CD14-positive monocyte (primary cell): ENCODE data around the gene SHQ1. TPM values are rescaled to one million over a fixed set of nuclear protein-coding genes. Genes with fewer than 3 reads are reported as not detected.

Source experiments
- DNase-seq, 3 donors: peaks; one replicate each; pipeline ENCODE4 v3.0.0-alpha.2; 2011 to 2022
- H2AFZ ChIP-seq: 2 replicates; pipeline ENCODE4 v1.6.0; 2012; ENCODE audit warnings: mild to moderate bottlenecking, low read depth, low read length, inconsistent platforms; ENCODE audit not compliant: insufficient read depth, poor library complexity, severe bottlenecking
- H3K27ac ChIP-seq, 2 donors: 1 replicate in 1 of 2; 2 replicates in 1 of 2; pipeline ENCODE4 v1.5.1; 2012 to 2013; ENCODE audit warnings: low read length in 2 of 2, control low read depth in 1 of 2, inconsistent platforms in 1 of 2, low read depth in 1 of 2, mild to moderate bottlenecking in 1 of 2
- H3K27me3 ChIP-seq, 2 donors: one replicate each; pipeline versions ENCODE4 v1.6.0 to v1.6.1; 2011 to 2013; ENCODE audit warnings: low read length in 2 of 2; ENCODE audit not compliant: control insufficient read depth in 2 of 2, insufficient read depth in 2 of 2
- H3K36me3 ChIP-seq, 2 donors: replicated peaks in 1 of 2; 1 replicate in 1 of 2; 2 replicates in 1 of 2; pipeline versions ENCODE4 v1.5.1 to v1.6.1; 2012 to 2013; ENCODE audit warnings: low read length in 2 of 2, control low read depth in 1 of 2, inconsistent platforms in 1 of 2, mild to moderate bottlenecking in 1 of 2; ENCODE audit not compliant: insufficient read depth in 2 of 2, control insufficient read depth in 1 of 2
- H3K4me1 ChIP-seq, 2 donors: 1 replicate in 1 of 2; 2 replicates in 1 of 2; pipeline versions ENCODE4 v1.5.1 to v1.6.1; 2012 to 2013; ENCODE audit warnings: low read length in 2 of 2, control low read depth in 1 of 2, inconsistent platforms in 1 of 2, mild to moderate bottlenecking in 1 of 2, moderate library complexity in 1 of 2; ENCODE audit not compliant: insufficient read depth in 2 of 2, control insufficient read depth in 1 of 2
- H3K4me2 ChIP-seq: replicated peaks from 2 replicates; pipeline ENCODE3; 2012; ENCODE audit warnings: low read length, moderate library complexity, mild to moderate bottlenecking; ENCODE audit not compliant: poor library complexity, severe bottlenecking; ENCODE audit errors: extremely low read depth
- H3K4me3 ChIP-seq, 3 experiments: fragments of 200-600 bp in 1 of 3; sonication (generic) in 1 of 3; replicated peaks in 1 of 3; 1 replicate in 2 of 3; 2 replicates in 1 of 3; pipeline ENCODE4 v1.5.1; 2011 to 2013; ENCODE audit warnings: low read length in 3 of 3, mild to moderate bottlenecking in 3 of 3, control low read depth in 2 of 3, low read depth in 2 of 3, inconsistent platforms in 1 of 3, moderate library complexity in 1 of 3
- H3K79me2 ChIP-seq: 2 replicates; pipeline ENCODE4 v1.6.0; 2012; ENCODE audit warnings: mild to moderate bottlenecking, control low read depth, inconsistent platforms, low read length, moderate library complexity; ENCODE audit not compliant: insufficient read depth
- H3K9ac ChIP-seq: 2 replicates; pipeline ENCODE4 v1.6.0; 2017; ENCODE audit warnings: low read length, mild to moderate bottlenecking; ENCODE audit not compliant: insufficient read depth, poor library complexity, severe bottlenecking
- H3K9me3 ChIP-seq, 2 donors: replicated peaks in 1 of 2; 1 replicate in 1 of 2; 2 replicates in 1 of 2; pipeline versions ENCODE4 v1.5.1 to v1.6.1; 2012 to 2013; ENCODE audit warnings: low read length in 2 of 2, control low read depth in 1 of 2; ENCODE audit not compliant: control insufficient read depth in 1 of 2, insufficient read depth in 1 of 2
- H4K20me1 ChIP-seq: 2 replicates; pipeline ENCODE4 v1.6.0; 2012; ENCODE audit warnings: mild to moderate bottlenecking, low read length, control low read depth, moderate library complexity; ENCODE audit not compliant: insufficient read depth
- H3K27ac Mint-ChIP-seq, 7 donors: one replicate each; pipeline ENCODE4 v1.8.0; 2020; ENCODE audit warnings: mild to moderate bottlenecking in 7 of 7, mixed read lengths in 7 of 7, moderate library complexity in 6 of 7, inconsistent platforms in 2 of 7
- H3K27me3 Mint-ChIP-seq, 3 donors: one replicate each; pipeline ENCODE4 v1.8.0; 2021 to 2022; ENCODE audit warnings: low read depth in 3 of 3, mild to moderate bottlenecking in 3 of 3, mixed read lengths in 3 of 3, moderate library complexity in 3 of 3, inconsistent platforms in 1 of 3
- H3K36me3 Mint-ChIP-seq, 2 donors: one replicate each; pipeline ENCODE4 v1.8.0; 2020; ENCODE audit warnings: mixed read lengths in 2 of 2, inconsistent platforms in 1 of 2, mild to moderate bottlenecking in 1 of 2
- H3K4me1 Mint-ChIP-seq: one replicate; pipeline ENCODE4 v1.8.0; 2020; ENCODE audit warnings: mild to moderate bottlenecking, mixed read lengths
- H3K4me3 Mint-ChIP-seq, 2 donors: one replicate each; pipeline ENCODE4 v1.8.0; 2020; ENCODE audit warnings: mild to moderate bottlenecking in 2 of 2, mixed read lengths in 2 of 2, moderate library complexity in 1 of 2
- H3K9me3 Mint-ChIP-seq, 7 donors: one replicate each; pipeline ENCODE4 v1.8.0; 2020 to 2022; ENCODE audit warnings: mixed read lengths in 7 of 7, mild to moderate bottlenecking in 6 of 7, moderate library complexity in 6 of 7, inconsistent platforms in 2 of 7
- WGBS: methylation state at CpG from one replicate; pipeline ENCODE4 v1.1.5; 2013; ENCODE audit warnings: missing lambda C conversion rate; ENCODE audit not compliant: insufficient coverage; 5-methylcytosine and 5-hydroxymethylcytosine counted together
- intact Hi-C, 2 donors: fragments of 100-400 bp; cut with micrococcal nuclease; formaldehyde crosslinking; loops; one replicate each; pipeline versions ENCODE4 v1.15.0 to v1.15.1; 2023
- polyA plus RNA-seq, 3 donors: library from polyadenylated mRNA; depleted of rRNA in 1 of 3; unstranded in 2 of 3; stranded (reverse) in 1 of 3; fragments of 300-500 nt in 2 of 3; fragments of >200 nt in 1 of 3; fragmentation: Illumina TruSeq in 2 of 3; gene quantifications; 1 replicate in 2 of 3; 2 replicates in 1 of 3; pipeline ENCODE4 v1.2.3, GENCODE V29; 2012 to 2021
- TF ChIP-seq, protein P1 (sequence below): fragments of 200-600 bp; IDR thresholded peaks from one replicate; pipeline ENCODE4 v1.8.0; 2022; ENCODE audit warnings: antibody characterized with exemption, mild to moderate bottlenecking

The SHQ1 gene
- polyA plus RNA-seq, 3 donors, result 3.5 to 31.6 (median 8.2) TPM

DNA sequence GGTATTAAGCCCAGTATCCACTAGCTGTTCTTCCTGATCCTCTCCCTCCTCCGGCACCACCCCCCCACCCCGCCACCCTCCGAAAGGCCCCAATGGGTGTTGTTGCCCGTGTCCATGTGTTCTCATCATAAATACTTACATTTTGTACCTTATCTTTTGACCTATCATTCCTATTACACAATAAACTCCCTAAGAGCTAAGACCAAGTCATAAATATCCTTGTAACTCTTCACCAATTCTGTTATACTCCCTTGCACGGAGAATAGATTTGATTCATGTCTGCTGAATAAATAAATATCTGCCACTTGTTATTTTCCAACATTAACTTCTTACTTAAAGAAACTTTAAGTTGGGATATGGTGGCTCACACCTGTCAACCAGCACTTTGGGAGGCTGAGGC is 43.9 kb downstream of the SHQ1 start:
- Histone ChIP-seq H3K36me3 (peaks cover 0 to 13% of the 10 kb centered on the region in 2 donors), H4K20me1 (no peaks in the 10 kb centered on the region), H3K4me1 (no peaks in the 10 kb centered on the region), H3K27ac (no peak overlapping the region), H3K9me3 (no peaks in the 10 kb centered on the region), H3K4me3 (no peak overlapping the region), H3K79me2 (no peaks in the 10 kb centered on the region), H3K9ac (no peak overlapping the region), H3K4me2 (no peak overlapping the region), H2AFZ (no peak overlapping the region), H3K27me3 (no peaks in the 10 kb centered on the region)
- TF ChIP-seq, protein P1, sequence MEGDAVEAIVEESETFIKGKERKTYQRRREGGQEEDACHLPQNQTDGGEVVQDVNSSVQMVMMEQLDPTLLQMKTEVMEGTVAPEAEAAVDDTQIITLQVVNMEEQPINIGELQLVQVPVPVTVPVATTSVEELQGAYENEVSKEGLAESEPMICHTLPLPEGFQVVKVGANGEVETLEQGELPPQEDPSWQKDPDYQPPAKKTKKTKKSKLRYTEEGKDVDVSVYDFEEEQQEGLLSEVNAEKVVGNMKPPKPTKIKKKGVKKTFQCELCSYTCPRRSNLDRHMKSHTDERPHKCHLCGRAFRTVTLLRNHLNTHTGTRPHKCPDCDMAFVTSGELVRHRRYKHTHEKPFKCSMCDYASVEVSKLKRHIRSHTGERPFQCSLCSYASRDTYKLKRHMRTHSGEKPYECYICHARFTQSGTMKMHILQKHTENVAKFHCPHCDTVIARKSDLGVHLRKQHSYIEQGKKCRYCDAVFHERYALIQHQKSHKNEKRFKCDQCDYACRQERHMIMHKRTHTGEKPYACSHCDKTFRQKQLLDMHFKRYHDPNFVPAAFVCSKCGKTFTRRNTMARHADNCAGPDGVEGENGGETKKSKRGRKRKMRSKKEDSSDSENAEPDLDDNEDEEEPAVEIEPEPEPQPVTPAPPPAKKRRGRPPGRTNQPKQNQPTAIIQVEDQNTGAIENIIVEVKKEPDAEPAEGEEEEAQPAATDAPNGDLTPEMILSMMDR, result no peak
- intact Hi-C loops, result no loop called here
- H3K4me1 Mint-ChIP-seq, result no peaks in the 10 kb centered on the region
- peaks cover 15 to 19% of the 10 kb centered on the region in 2 donors for H3K36me3 Mint-ChIP-seq
- no peaks in the 10 kb centered on the region for H3K9me3 Mint-ChIP-seq
- H3K4me3 Mint-ChIP-seq, result no peak overlapping the region
- no peak overlapping the region for H3K27ac Mint-ChIP-seq
- DNase-seq, result no peak
- WGBS, result 98% methylated on average over 4 of the region's 5 CpGs
- H3K27me3 Mint-ChIP-seq, result peaks cover 0 to 2% (median 0%) of the 10 kb centered on the region in 3 donors

- Mint-ChIP-seq H3K9me3 (no peaks in the 10 kb centered on the region), H3K4me1 (no peaks in the 10 kb centered on the region), H3K27ac (no peak overlapping the region), H3K4me3 (no peak overlapping the region), H3K36me3 (peaks cover 12 to 18% of the 10 kb centered on the region in 2 donors), H3K27me3 (peaks cover 0 to 2% (median 0%) of the 10 kb centered on the region in 3 donors)
- DNase-seq, result no peak
- Histone ChIP-seq H3K4me1 (no peaks in the 10 kb centered on the region), H4K20me1 (no peaks in the 10 kb centered on the region), H3K27me3 (no peaks in the 10 kb centered on the region), H2AFZ (no peak overlapping the region), H3K9ac (no peak overlapping the region), H3K4me2 (no peak overlapping the region), H3K27ac (no peak overlapping the region), H3K9me3 (no peaks in the 10 kb centered on the region), H3K79me2 (no peaks in the 10 kb centered on the region), H3K36me3 (peaks cover 0 to 10% of the 10 kb centered on the region in 2 donors), H3K4me3 (no peak overlapping the region)
- intact Hi-C loops, result no loop called here
- TF ChIP-seq, protein P1, result no peak
- WGBS, result 100% methylated on average over 1 of the region's 3 CpGs
Measured at GRCh38 chr3:72803573-72803972, 44.7 kb downstream of the SHQ1 start.
